ENCODE results near the gene SATL1. TPM values are rescaled to one million over a fixed set of nuclear protein-coding genes. Genes with fewer than 3 reads are reported as not detected.
"Not testable (repeated sequence)": the region's sequence is repeated elsewhere in the genome, so short reads cannot be mapped to it uniquely, and the experiment has no call there.

The SATL1 gene
- total RNA-seq, 2 experiments from 2014 or later, result not detected

GRCh38 chrX:85084770-85085393 lies 158.7 kb downstream of the SATL1 start:
- H3K4me3 Mint-ChIP-seq, result no peak overlapping the region
- ChIA-PET POLR2A (no interaction called here), CTCF (interaction anchor here (0.9 to 1.0 kb wide), 3 partner anchors 9 to 27 kb away, joined by 3 read pairs; no protein-coding TSS in a partner anchor)
- intact Hi-C loops (cut with micrococcal nuclease), result no loop called here
- no peak overlapping the region for H3K27ac Mint-ChIP-seq
- peaks cover 17% of the 10 kb centered on the region for H3K36me3 Mint-ChIP-seq
- H3K9me3 Mint-ChIP-seq, result no peaks in the 10 kb centered on the region
- no peaks in the 10 kb centered on the region for H3K27me3 Mint-ChIP-seq
- DNase-seq, result no peak
- no peaks in the 10 kb centered on the region for H3K4me1 Mint-ChIP-seq (ENCODE audit: low read depth)

GRCh38 chrX:85077247-85077646 lies 166.3 kb downstream of the SATL1 start:
- POLR2A ChIA-PET; H3K4me1 Mint-ChIP-seq (ENCODE audit: low read depth); H3K27ac Mint-ChIP-seq; CTCF ChIA-PET; DNase-seq; H3K4me3 Mint-ChIP-seq; H3K27me3 Mint-ChIP-seq; intact Hi-C loops (cut with micrococcal nuclease); H3K9me3 Mint-ChIP-seq: not testable (repeated sequence)
- peaks cover 18% of the 10 kb centered on the region for H3K36me3 Mint-ChIP-seq

- H3K27ac Mint-ChIP-seq, result no peak overlapping the region
- ChIA-PET POLR2A (no interaction called here), CTCF (no interaction called here)
- no peaks in the 10 kb centered on the region for H3K27me3 Mint-ChIP-seq
- DNase-seq, result no peak
- H3K4me3 Mint-ChIP-seq, result no peak overlapping the region
- H3K4me1 Mint-ChIP-seq (ENCODE audit: low read depth), result no peaks in the 10 kb centered on the region
- intact Hi-C loops (cut with micrococcal nuclease), result no loop called here
- H3K9me3 Mint-ChIP-seq, result peaks cover 3% of the 10 kb centered on the region
- peaks cover 9% of the 10 kb centered on the region for H3K36me3 Mint-ChIP-seq
These were observed 177.9 kb downstream of the SATL1 start for GRCh38 chrX:85065512-85066198.

- H3K4me1 Mint-ChIP-seq (ENCODE audit: low read depth), result no peaks in the 10 kb centered on the region
- no peak overlapping the region for H3K4me3 Mint-ChIP-seq
- no peaks in the 10 kb centered on the region for H3K9me3 Mint-ChIP-seq
- no peak for DNase-seq
- H3K36me3 Mint-ChIP-seq, result peaks cover 2% of the 10 kb centered on the region
- H3K27ac Mint-ChIP-seq, result no peak overlapping the region
- ChIA-PET CTCF (interaction anchor here (1.3 kb wide), 1 partner anchor 28 kb away, joined by 3 read pairs; no protein-coding TSS in a partner anchor), POLR2A (no interaction called here)
- H3K27me3 Mint-ChIP-seq, result no peaks in the 10 kb centered on the region
- intact Hi-C loops (cut with micrococcal nuclease), result loop anchor here (2.0 to 5.0 kb wide), 2 partner anchors 324 to 1005 kb away; no protein-coding TSS in a partner anchor
These were observed 190.8 kb downstream of the SATL1 start for GRCh38 chrX:85052636-85053343.

- Mint-ChIP-seq H3K27ac (no peak overlapping the region), H3K9me3 (no peaks in the 10 kb centered on the region), H3K4me1 (ENCODE audit: low read depth) (no peaks in the 10 kb centered on the region), H3K36me3 (peaks cover 2% of the 10 kb centered on the region), H3K4me3 (no peak overlapping the region), H3K27me3 (no peaks in the 10 kb centered on the region)
- no peak for DNase-seq
- ChIA-PET CTCF (interaction anchor here (1.3 kb wide), 1 partner anchor 27 kb away, joined by 3 read pairs; no protein-coding TSS in a partner anchor), POLR2A (no interaction called here)
- intact Hi-C loops (cut with micrococcal nuclease), result loop anchor here (2.0 to 5.0 kb wide), 2 partner anchors 323 to 1005 kb away; no protein-coding TSS in a partner anchor
These were observed 191.4 kb downstream of the SATL1 start for GRCh38 chrX:85052205-85052604.

- Mint-ChIP-seq H3K36me3 (no peaks in the 10 kb centered on the region), H3K9me3 (no peaks in the 10 kb centered on the region), H3K4me1 (ENCODE audit: low read depth) (no peaks in the 10 kb centered on the region), H3K27me3 (no peaks in the 10 kb centered on the region), H3K4me3 (no peak overlapping the region), H3K27ac (no peak overlapping the region)
- POLR2A ChIA-PET, result no interaction called here
- DNase-seq, result no peak
- intact Hi-C loops (cut with micrococcal nuclease), result loop anchor here (2.0 to 5.0 kb wide), 2 partner anchors 323 to 1004 kb away; no protein-coding TSS in a partner anchor
- CTCF ChIA-PET, result interaction anchor here (1.3 kb wide), 1 partner anchor 27 kb away, joined by 3 read pairs; no protein-coding TSS in a partner anchor
These were observed 192.0 kb downstream of the SATL1 start for GRCh38 chrX:85051627-85052026.

Other genes with a start within 250 kb of the SATL1 start
- gene APOOL, start 239.9 kb downstream of the SATL1 start, total RNA-seq, result 10 to 100 TPM; 16.6 to 18.4 TPM
- under 1 TPM; 0.31 to 0.33 TPM for gene ZNF711, start 212 bp upstream of the SATL1 start, total RNA-seq
- under 1 TPM; 0.21 to 0.22 TPM for gene POF1B, start 135.9 kb upstream of the SATL1 start, total RNA-seq